Activated naive CD4-positive, alpha-beta T cell treated with Interleukin-2 at 50 U/mL for 16 hours (primary cell): Measurements from ENCODE around the gene AGFG2.
"Not testable (repeated sequence)": the region's sequence is repeated elsewhere in the genome, so short reads cannot be mapped to it uniquely, and the experiment has no call there.

Experiments used
- DNase-seq: peaks from one replicate; pipeline ENCODE4 v3.0.0-alpha.2; 2020

The AGFG2 gene

DNA sequence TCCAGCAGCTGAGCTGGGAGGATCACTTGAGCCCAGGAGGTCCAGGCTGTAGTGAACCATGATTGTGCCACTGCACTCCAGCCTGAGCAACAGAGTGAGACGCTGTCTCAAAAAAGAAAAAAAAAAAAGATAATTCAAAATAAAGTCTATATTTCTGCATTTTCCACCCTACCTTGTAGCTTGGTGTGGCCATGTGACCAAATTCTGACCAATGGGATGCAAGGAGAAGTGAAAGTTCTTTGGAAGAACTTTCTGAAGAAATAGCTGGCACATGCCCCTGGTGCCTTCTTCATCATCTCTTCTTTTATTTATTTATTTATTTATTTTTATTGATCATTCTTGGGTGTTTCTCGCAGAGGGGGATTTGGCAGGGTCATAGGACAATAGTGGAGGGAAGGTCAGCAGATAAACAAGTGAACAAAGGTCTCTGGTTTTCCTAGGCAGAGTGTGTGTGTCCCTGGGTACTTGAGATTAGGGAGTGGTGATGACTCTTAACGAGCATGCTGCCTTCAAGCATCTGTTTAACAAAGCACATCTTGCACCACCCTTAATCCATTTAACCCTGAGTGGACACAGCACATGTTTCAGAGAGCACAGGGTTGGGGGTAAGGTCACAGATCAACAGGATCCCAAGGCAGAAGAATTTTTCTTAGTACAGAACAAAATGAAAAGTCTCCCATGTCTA lies 17.0 kb upstream of the AGFG2 start:
- DNase-seq: not testable (repeated sequence)

DNA sequence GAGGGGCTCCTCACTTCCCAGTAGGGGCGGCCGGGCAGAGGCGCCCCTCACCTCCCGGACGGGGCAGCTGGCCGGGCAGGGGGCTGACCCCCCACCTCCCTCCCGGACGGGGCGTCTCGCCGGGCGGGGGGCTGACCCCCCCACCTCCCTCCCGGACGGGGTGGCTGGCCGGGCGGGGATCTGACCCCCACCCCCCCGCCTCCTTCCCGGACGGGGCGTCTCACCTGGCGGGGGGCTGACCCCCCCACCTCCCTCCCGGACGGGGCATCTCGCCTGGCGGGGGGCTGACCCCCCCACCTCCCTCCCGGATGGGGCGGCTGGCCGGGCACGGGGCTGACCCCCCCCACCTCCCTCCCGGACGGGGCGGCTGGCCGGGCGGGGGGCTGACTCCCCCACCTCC lies 15.8 kb upstream of the AGFG2 start:
- not testable (repeated sequence) for DNase-seq

DNA sequence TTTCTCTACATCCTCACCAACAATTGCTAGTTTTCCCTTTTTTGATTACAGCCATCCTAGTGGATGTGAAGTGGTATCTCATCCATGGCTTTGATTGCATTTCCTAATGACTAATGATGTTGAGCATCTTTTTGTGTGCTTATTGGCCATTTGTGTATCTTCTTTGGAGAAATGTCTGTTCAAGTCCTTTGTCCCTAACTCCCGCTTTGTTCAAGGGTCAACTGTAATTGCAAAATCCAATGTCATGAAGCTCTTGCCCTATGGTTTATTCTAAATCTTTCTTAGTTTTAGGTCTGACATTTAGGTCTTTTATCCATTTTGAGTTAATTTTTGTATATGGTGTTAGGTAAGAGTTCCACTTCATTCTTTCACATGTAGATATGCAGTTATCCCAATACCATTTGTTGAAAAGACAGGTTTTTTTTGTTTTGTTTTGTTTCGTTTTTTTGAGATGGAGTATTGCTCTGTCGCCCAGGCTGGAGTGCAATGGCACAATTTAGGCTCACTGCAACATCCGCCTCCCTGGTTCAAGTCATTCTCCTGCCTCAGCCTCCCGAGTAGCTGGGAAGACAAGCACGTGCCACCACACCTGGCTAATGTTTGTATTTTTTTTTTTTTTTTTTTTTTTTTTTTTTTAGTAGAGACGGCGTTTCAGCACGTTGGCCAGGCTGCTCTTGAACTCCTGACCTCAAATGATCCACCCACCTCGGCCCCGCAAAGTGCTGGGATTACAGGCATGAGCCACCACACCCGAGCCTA lies 10.7 kb upstream of the AGFG2 start:
- DNase-seq: not testable (repeated sequence)

DNA sequence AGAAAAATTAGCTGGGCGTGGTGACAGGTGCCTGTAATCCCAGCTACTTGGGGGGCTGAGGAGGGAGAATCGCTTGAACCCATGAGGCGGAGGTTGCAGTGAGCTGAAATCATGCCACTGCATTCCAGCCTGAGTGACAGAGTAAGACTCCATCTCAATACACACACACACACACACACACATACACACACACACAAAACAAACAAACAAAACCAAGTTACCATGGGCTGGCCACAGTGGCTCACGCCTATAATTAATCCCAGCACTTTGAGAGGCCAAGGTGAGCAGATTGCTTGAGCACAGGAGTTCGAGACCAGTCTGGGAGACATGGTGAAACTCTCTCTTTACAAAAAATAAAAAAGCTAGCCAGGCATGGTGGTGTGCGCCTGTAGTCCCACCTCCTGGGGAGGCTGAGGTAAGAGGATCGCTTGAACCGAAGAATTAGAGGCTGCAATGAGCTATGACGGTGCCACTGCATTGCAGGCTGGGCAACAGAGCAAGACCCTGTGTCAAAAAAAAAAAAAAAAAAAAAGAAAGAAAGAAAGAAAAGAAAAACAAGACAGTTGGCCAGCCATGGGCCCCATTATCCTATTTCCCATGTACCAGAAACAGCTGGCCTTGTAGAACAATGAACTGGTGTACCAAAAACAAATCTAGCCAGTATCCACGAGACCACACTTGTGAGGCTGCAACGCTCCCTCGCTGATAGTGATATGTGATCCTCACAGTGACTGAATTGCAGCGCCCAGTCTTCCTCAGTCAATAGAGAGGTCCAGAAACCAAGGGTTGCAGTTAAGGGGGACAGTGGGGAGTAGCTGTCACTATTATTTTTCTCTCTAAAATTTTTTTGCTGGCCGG lies 6.6 kb upstream of the AGFG2 start:
- no peak for DNase-seq

DNA sequence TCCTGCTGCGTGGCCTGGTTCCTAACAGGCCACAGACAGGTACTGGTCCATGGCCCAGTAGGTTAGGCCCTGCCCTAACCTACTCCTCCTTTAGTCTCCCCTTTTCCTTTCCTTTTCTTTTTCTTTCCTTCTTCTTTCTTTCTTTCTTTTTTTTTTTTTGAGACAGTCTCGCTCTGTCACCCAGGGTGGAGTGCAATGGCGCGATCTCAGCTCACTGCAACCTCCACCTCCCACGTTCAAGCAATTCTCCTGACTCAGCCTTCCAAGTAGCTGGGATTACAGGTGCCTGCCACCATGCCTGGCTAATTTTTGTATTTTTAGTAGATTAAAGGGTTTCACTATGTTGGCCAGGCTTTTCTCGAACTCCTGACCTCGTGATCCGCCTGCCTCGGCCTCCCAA lies 3.0 kb upstream of the AGFG2 start:
- not testable (repeated sequence) for DNase-seq

DNA sequence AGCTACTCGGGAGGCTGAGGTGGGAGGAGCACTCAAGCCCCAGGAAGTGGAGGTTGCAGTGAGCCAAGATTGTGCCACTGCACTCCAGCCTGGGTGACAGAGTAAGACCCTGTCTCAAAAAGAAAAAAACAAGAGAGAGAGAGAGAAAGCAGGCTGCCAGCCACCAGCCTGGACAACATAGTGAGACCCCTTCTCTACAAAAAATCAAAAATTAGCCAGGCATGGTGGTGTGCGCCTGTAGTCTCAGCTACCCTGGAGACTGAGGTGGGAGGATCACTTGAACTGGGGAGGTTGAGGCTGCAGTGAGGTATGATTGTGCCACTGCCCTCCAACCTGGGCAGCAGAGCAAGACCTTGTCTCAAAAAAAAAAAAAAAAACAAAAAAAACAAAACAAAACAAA lies 2.3 kb upstream of the AGFG2 start:
- DNase-seq: not testable (repeated sequence)

DNA sequence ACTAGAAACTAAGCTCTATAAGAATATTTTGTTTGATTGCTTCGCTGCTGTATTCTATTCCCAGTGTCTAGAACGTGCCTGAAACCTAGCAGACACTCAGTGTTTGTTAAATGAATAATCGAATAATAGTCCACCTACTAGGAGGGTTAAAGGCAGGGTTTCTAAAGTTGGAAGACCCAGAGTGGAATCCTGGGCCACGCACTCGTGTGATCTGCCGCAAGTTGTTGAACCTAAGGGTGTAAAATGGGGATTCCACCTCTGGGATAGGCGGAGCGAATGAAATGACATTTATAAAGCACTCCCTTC lies 702 bp upstream of the AGFG2 start:
- no peak for DNase-seq

DNA sequence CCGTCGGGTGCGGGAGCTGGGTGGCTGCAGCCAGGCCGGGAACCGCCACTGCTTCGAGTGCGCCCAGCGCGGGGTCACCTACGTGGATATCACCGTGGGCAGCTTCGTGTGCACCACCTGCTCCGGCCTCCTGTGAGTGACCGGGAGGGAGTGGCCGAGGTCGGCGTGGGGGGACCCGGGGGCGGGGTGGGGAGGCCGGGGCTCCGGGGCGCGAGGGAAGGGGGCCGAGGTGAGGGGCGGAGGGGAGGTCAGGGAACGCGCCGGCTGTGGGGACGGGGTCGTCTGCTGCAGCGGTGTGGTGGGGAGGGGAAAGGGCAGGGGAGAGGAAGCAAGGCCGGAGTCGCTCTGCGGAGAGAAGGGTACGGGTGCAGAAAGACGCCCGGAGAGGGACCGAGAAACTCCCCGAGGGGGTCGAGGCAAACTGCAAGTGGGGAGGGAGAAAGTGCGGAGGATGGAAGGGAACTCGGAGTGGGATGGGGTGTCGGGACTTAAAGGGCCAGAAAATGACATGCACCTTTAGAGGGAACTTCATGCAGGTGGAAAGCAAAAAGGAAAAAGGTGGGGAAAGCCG lies 518 bp downstream of the AGFG2 start:
- DNase-seq: peak; percentile 12

DNA sequence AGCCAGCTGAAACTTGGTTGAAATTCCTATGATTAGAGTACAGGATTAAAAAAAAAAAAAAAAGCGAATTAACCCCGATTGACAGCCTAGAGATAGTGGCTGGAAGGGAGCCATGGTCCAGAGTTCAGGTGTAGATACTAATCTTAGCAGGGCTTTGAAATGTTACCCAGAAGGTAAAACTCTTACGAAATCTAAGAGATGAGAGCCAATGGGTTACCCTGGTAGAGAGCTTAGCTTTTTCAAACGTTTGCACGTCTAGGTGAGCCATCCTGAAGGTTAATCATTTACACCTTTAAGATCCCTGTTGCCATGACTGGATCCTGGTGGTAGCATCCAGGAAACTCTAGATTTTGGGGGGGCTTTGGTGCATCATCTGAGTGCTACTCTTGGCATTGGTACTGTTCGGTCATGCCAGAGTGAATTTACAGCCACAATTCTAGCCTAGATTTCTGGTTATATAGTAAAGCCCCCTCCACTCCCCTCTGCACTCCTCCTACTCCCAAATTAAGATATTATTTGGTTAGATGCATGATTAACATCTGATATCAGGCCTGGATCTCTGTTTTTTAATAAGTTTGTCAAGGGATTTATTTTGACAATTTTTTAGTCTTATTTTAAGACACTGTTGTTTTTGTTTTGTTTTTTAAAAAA lies 1.2 kb downstream of the AGFG2 start:
- DNase-seq: no peak

DNA sequence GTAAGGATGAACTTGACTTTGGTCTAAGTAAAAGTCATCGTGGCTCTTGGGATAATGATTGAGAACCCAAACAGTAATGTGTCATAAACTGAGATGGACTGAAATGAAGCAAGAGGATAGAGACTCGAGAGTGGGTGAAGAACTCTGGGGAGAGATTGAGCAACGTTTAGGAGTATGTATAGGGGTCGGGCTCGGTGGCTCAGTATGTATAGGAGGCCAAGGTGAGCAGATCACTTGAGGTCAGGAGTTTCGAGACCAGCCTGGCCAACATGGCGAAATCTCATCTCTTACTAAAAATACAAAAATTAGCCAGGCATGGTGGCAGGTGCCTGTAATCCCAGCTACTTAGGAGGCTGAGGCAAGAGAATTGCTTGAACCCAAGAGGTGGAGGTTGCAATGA lies 2.3 kb downstream of the AGFG2 start:
- DNase-seq: not testable (repeated sequence)

DNA sequence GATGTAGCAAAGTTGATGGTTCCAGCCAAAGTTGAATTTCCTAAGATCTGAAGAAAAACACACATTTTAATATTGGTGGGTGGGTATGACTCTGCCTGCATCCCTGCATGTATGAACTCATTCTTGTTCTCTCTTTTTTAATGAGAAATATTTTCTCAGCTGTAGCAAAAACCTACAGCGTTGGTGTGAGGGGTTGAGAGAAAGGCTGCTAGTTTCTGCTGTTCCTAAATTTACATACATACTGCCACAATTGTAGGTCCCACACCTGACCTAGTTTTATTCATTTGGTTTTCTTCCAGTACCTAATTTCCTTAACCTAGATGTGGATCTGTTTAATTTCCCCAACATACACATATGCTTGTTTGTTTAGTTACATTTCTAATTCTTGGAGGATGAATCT lies 4.6 kb downstream of the AGFG2 start:
- DNase-seq: no peak

DNA sequence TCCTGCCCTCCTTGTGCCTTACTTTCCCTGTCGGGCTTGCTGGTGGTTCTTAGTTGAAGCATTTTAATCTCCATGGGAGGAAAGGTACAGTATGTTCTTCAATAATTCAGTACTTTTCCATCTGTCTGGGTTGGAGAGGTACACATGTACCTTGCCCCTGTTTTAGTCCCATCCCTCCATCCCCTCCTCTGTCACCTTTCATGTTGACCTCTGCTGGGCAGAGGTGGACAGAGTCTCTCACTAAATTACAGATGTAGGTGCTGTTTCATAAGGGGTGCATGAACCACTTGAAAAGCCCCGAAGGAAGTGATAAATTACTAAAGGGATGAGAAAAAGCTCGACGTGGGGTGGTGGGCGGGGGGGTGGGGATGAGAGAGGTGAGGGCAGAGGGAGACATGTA lies 5.4 kb downstream of the AGFG2 start:
- no peak for DNase-seq

DNA sequence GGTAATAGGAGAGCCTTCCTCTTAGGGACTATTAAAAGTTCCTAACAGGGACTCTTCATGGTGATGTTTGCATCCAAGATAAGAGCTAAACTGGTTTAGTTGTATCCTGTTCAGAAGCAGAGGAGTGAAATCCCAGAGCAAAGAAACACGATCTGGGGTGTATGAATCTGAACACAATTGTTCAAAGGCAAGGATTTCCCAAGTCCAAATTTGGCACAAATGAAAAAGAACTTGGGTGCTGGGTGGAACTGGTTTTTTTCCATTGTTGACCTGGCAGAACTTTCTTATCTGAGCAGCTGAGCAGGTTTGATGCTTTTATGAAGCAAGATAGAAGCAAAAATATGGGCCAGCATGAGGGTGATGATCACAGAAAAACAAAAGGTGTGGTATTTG lies 6.0 kb downstream of the AGFG2 start:
- DNase-seq: no peak

DNA sequence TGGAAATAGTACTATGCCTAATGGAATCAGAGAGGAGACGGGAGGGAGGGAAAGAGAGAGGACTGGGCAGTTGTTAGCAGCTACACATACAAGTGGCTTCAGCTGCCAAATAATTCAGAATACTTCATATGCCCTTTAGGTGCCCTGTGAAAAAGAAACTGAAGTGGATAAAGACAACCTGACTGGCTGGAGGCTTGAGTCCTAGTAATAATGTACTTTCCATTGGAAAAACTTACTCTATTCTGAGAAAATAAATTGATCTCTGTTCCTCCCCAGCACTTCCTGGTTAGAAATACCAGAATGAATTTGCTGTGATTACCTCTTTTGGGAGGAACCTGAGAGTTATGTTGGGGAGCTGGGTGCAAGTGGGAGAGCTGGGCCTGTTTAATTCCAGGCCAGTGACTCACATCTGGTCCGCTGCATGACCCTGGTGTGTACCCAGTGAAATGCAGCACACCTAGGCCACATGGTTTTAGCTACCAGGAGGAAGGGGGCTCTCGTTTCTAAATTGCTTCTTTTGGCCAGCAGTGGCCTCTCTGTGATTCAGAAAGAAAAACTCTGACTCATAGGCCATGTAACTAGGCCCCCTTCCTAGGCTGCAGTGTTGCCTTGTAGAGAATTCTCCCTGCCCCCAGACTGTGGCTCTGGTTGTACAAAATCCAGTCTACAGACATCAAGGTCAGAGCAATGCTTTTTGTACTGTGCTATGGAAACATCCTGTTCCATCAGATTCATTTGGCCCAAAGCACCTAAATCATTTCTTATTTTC lies 6.5 kb downstream of the AGFG2 start:
- peak; percentile 69 for DNase-seq

DNA sequence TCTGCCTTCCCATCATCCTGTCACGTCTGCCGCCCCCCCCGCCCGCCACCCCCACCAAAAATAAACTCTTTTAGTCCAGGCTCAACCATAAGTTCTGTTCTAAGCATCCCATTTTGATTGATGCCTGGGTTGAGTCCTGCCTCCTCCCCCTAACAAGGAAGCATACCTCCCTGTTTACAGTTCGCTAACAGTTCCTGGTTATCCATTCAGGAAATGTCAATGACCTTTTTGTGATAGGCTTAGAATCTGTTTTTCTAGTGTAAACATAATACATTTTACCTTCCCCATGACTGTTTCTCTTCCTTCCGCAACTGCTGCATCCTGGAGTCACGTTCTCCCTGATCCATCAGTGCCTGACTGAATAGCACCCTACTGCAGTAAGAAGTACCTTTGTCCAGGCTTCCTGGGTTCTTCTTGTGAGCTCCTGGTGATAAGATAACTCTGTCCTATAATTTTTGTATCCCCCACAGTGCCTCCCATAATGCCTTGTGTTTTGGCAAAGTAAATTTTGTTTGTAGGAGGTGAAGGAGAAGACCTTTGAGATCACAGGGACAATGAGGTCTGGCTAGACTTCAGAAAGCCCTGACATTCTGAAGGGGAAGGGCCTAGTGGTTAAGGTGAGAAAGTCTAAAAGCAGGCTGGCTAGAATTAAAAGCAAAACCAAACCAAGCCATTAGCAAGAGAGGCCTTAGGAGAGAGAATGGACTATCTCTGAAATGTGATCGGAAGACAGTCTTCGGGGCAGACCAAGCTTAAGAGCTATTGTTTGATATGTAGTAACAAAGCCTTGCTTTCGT lies 7.3 kb downstream of the AGFG2 start:
- DNase-seq: no peak

DNA sequence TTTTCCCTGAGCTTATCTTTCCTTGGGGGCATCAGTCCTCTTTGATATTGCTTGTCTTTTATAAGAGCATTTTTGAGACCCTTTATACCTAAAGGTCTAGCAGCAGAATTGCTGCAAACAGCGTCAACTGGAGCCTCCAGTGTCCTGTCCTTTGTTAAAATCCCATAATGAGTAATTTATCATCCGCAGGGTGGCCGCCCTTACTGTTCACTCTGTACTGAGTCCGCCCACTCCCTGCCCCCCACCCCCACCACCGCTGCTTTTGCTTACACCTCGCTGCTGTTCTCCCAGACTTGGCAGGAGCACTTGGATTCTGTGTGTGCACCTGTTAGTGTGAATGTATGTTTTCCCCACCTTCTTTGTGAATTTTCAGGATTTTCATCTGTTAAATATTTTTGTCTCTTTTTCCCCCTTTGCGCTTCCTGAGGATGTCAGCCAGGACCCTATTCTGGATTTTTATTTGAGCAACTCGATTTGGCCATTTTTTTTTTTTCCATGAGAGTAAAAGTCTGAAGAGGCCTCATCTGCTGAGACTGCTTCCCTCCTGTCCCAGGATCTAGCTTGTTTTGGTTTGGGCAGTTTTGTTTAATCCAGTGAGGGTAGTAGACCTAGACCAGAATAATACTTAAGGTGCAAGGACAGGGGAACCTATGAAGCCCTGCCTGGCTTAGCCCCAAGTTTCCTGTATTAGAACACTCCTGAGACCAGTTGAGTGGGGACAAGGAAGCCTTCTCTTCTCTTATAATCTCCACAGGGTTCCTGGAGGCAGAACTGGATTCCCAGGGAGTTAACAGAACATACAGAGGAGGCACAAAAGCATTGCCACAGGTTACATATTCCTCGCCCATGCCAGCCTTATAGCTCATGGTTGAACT lies 8.2 kb downstream of the AGFG2 start:
- no peak for DNase-seq

DNA sequence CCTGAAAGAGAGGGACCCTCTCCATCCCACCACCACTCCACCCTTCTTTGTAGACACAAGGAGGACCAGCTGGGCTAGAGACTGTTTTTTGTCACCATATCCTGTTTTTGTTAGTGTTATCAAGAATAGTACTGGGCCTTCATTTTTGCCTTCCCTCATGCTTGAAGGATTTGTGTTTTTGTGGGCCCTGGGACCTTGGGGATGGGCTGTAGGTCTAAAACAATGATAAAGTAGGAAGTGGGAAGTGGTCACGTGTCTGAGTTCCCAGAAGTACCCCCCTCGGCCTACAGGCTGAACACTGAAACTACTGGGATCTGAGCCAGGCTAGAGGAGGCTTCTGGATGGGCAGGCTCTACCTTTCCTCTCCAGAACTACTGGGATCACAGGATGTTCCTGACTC lies 8.9 kb downstream of the AGFG2 start:
- no peak for DNase-seq

DNA sequence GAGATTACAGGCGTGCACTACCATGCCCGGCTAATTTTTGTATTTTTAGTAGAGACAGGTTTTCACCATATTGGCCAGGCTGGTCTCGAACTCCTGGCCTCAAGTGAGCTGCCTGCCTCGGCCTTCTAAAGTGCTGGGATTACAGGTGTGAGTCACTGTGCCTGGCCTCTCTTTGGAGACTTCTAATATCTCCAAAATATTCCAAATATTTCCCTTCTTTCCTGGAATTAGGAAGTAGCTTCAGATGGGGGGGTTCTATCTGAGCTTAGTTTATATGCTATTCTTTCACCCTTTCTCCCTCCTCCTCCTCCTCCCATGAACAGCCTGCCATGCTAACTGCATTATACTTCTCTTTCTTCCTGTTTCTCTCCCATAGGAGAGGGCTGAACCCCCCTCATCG lies 9.4 kb downstream of the AGFG2 start:
- not testable (repeated sequence) for DNase-seq

DNA sequence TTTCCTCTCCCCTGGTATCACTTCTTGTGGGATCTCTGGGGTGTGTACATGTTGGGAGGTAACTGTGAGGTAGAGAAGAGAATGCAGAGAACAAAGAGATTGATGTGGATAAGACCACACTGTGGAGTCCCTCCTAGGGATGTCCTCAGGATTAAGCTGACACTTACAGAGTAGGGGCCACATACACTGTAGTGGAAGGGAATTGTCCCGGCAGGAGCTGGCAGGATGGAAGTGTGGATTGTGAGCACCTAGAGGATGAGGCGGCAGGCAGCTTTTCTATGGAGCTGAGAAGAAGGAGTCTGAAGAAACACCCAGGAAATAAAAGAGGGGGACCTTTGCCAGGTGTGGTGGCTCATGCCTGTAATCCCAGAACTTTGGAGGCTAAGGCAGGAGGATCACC lies 13.5 kb downstream of the AGFG2 start:
- DNase-seq: no peak

DNA sequence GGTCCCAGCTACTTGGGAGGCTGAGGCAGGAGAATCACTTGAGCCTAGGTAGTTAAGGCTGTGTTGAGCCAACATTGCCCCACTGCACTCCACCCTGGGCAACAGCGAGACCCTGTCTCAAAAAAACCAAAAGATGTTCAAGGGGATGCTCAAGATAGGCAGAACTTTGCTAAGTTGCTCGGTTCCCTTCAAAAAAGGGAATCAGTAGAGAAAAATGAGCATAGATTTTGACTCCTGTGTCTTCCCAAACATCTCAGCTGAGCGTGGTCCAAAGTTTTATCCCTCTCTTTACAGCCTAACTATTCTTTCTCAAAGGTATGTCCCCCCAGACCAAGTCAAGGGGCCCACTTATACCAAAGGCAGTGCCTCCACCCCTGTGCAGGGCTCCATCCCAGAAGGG lies 14.0 kb downstream of the AGFG2 start:
- DNase-seq: no peak
